SIG-M5 (cell line): ENCODE data around the gene GPX5.
"Not testable (repeated sequence)": the region's sequence is repeated elsewhere in the genome, so short reads cannot be mapped to it uniquely, and the experiment has no call there.

Experiments used
- DNase-seq: peaks from one replicate; lab custom pipeline; 2025; lab: John Stamatoyannopoulos, UW

Gene GPX5

GRCh38 chr6:28525496-28526039, at the start of gene GPX5:
Gene GPX5, plus strand, starts transcription at chr6:28525881. Its CDS starts 133 bp downstream, at chr6:28526014.
- DNase-seq = no peak

GRCh38 chr6:28478518-28478917, 47.2 kb upstream of the GPX5 start:
- DNase-seq = no peak

GRCh38 chr6:28480253-28480932, 45.3 kb upstream of the GPX5 start:
- DNase-seq = no peak

GRCh38 chr6:28485482-28485881, 40.2 kb upstream of the GPX5 start:
- DNase-seq = no peak

GRCh38 chr6:28486533-28486932, 39.1 kb upstream of the GPX5 start:
- no peak for DNase-seq

- no peak for DNase-seq
Measured at GRCh38 chr6:28486988-28487742, 38.5 kb upstream of the GPX5 start.

- DNase-seq = no peak
Measured at GRCh38 chr6:28488916-28489365, 36.7 kb upstream of the GPX5 start.

GRCh38 chr6:28489366-28490204, 36.1 kb upstream of the GPX5 start:
- no peak for DNase-seq

- no peak for DNase-seq
Measured at GRCh38 chr6:28490205-28490890, 35.3 kb upstream of the GPX5 start.

GRCh38 chr6:28491984-28492317, 33.7 kb upstream of the GPX5 start:
- DNase-seq = no peak

GRCh38 chr6:28496099-28496779, 29.4 kb upstream of the GPX5 start:
- DNase-seq = no peak

- no peak for DNase-seq
Measured at GRCh38 chr6:28497306-28497705, 28.4 kb upstream of the GPX5 start.

GRCh38 chr6:28497893-28498292, 27.8 kb upstream of the GPX5 start:
- DNase-seq = no peak

GRCh38 chr6:28501259-28501658, 24.4 kb upstream of the GPX5 start:
- no peak for DNase-seq

- not testable (repeated sequence) for DNase-seq
Measured at GRCh38 chr6:28502136-28502535, 23.5 kb upstream of the GPX5 start.

GRCh38 chr6:28502709-28503305, 22.9 kb upstream of the GPX5 start:
- DNase-seq = not testable (repeated sequence)

- no peak for DNase-seq
Measured at GRCh38 chr6:28505733-28506132, 19.9 kb upstream of the GPX5 start.

GRCh38 chr6:28506807-28507475, 18.7 kb upstream of the GPX5 start:
- DNase-seq = no peak

- DNase-seq = no peak
Measured at GRCh38 chr6:28511628-28512300, 13.9 kb upstream of the GPX5 start.

GRCh38 chr6:28512387-28512786, 13.3 kb upstream of the GPX5 start:
- not testable (repeated sequence) for DNase-seq
